Measurements from ENCODE around the gene FKBP2. TPM values are rescaled to one million over a fixed set of nuclear protein-coding genes. Genes with fewer than 3 reads are reported as not detected.

FKBP2 gene
- total RNA-seq, 3 donors from 2014 or later: 67.5 to 91.0 (median 75.8) TPM

DNA sequence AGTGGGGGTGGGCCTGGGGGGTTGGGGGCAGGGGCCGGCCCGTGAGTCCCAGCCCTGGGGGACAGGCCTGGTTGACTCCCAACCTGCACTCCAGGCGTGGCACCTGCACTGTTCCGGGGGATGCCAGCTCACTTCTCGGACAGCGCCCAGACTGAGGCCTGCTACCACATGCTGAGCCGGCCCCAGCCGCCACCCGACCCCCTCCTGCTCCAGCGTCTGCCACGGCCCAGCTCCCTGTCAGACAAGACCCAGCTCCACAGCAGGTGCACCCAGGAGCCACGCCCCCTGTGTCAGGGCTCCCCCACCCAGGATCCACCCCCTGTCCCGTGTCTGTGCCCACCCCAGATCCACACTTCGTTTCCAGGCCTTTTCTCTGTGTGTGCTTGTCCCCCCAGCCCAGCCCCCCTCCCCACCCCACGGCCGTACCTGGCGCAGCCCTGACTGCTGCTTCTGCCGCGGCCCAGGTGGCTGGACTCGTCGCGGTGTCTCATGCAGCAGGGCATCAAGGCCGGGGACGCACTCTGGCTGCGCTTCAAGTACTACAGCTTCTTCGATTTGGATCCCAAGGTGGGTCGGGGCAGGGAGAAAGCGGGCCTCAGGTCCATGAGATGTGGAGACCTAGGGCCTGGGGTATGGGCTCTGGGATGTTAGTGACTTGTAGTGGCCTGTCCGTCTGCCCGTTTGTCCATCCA, 29.6 kb upstream of the FKBP2 start:
- no peak for TF ChIP-seq CTCF (IDR thresholded peaks at IDR 0.05)
- intact Hi-C loops (cut with DNase I, micrococcal nuclease): no loop called here

DNA sequence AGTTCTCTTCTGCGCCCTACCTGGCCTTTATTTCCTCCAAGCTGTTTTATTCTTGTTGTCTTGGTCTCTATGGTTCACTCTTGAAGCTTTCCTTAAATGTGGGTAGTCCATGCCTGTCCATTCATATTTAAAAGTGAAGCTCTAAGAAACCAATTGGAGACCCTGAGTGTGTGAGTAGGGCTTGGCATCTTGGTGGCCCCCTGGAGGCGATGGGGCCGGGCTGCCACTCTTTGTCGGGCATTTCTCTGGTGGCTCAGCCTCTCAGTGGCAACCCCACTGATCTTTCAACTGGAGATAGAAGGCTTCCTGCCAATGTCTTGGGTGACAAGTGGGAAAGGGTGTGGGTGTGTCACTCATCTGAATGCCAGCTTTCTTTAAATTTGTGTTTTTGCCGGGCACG, 24.0 kb upstream of the FKBP2 start:
- H3K36me3 ChIP-seq (ENCODE audit: low read depth): no peaks in the 10 kb centered on the region
- no peak for TF ChIP-seq CTCF (IDR thresholded peaks at IDR 0.05)
- intact Hi-C loops (cut with DNase I, micrococcal nuclease): no loop called here

More for the DNA sequence above, 29.6 kb upstream of the FKBP2 start:
- Histone ChIP-seq H3K9me3 (no peaks in the 10 kb centered on the region), H3K4me3 (no peak overlapping the region), H3K4me1 (ENCODE audit: low read depth) (peaks cover 11% of the 10 kb centered on the region), H3K36me3 (ENCODE audit: low read depth) (no peaks in the 10 kb centered on the region)
- DNase-seq (no peak), ATAC-seq (no peak)

GRCh38 chr11:64218628-64219353, 22.1 kb upstream of the FKBP2 start:
- intact Hi-C loops (cut with DNase I, micrococcal nuclease): no loop called here
- H3K36me3 ChIP-seq (ENCODE audit: low read depth): no peaks in the 10 kb centered on the region

More for the DNA sequence above, 24.0 kb upstream of the FKBP2 start:
- no peak for DNase-seq
- Histone ChIP-seq H3K4me3 (no peak overlapping the region), H3K4me1 (ENCODE audit: low read depth) (no peaks in the 10 kb centered on the region), H3K9me3 (no peaks in the 10 kb centered on the region)
- no peak for ATAC-seq

DNA sequence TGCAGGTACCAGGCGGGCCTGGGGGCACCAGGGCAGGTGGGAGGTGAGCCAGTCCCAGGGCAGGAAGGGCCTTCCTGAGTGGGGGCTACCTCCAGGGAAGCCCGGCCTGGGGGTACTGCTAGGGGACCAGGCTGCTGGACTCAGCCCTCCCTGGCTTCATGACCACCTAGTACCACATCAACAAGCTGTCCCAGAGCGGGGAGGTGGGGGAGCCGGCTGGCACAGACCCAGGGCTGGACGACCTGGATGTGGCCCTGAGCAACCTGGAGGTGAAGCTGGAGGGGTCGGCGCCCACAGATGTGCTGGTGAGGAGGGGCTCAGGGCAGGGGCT, 21.6 kb upstream of the FKBP2 start:
- no peaks in the 10 kb centered on the region for H3K36me3 ChIP-seq (ENCODE audit: low read depth)
- ATAC-seq (no peak), DNase-seq (peak in 1 of 3 donors; percentile 29)
- TF ChIP-seq CTCF (IDR thresholded peaks at IDR 0.05): no peak
- H3K9me3 ChIP-seq: no peaks in the 10 kb centered on the region
- no peak overlapping the region for H3K4me3 ChIP-seq
- H3K4me1 ChIP-seq (ENCODE audit: low read depth): no peaks in the 10 kb centered on the region
- intact Hi-C loops (cut with DNase I, micrococcal nuclease): no loop called here

More at GRCh38 chr11:64218628-64219353, 22.1 kb upstream of the FKBP2 start:
- Histone ChIP-seq H3K4me1 (ENCODE audit: low read depth) (no peaks in the 10 kb centered on the region), H3K9me3 (no peaks in the 10 kb centered on the region), H3K4me3 (no peak overlapping the region)
- TF ChIP-seq CTCF (IDR thresholded peaks at IDR 0.05): no peak
- ATAC-seq (no peak), DNase-seq (peak in 2 of 3 donors; percentile 34 to 46)

DNA sequence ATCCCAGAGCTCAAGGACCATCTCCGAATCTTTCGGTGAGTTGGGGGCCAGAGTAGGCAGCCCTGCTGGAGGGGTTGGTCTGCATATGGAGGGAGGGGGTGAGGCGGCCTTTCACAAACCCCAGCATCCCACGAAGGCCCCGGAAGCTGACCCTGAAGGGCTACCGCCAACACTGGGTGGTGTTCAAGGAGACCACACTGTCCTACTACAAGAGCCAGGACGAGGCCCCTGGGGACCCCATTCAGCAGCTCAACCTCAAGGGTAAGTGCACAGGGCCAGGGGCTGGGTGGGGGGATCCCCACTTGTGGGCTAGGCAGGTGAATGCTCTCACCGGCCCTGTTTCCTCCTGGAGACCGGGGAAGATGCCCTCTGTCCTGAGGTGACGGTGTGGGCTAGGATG, 21.1 kb upstream of the FKBP2 start:
- no peak for DNase-seq
- intact Hi-C loops (cut with DNase I, micrococcal nuclease): no loop called here
- Histone ChIP-seq H3K4me3 (no peak overlapping the region), H3K4me1 (ENCODE audit: low read depth) (no peaks in the 10 kb centered on the region), H3K36me3 (ENCODE audit: low read depth) (no peaks in the 10 kb centered on the region), H3K9me3 (no peaks in the 10 kb centered on the region)
- TF ChIP-seq CTCF (IDR thresholded peaks at IDR 0.05): no peak
- ATAC-seq: no peak

Data from mucosa of descending colon (tissue), 3 donors.